Osteocyte (in vitro differentiated cells): ENCODE data around the gene PNPLA2. TPM values are rescaled to one million over a fixed set of nuclear protein-coding genes. Genes with fewer than 3 reads are reported as not detected.
A peak's percentile ranks its signal among the peaks of the same experiment; 100 is the strongest.

Source experiments
- DNase-seq: peaks from one replicate; pipeline ENCODE4 v3.0.0; 2021; ENCODE audit warnings: mixed read lengths; ENCODE audit not compliant: unreplicated experiment; ENCODE audit errors: extremely low spot score
- H3K27ac Mint-ChIP-seq: one replicate; pipeline ENCODE4 v1.8.0; 2021; ENCODE audit warnings: mild to moderate bottlenecking, mixed read lengths; ENCODE audit not compliant: unreplicated experiment
- H3K27me3 Mint-ChIP-seq: one replicate; pipeline ENCODE4 v1.8.0; 2021; ENCODE audit warnings: mixed read lengths; ENCODE audit not compliant: unreplicated experiment
- H3K36me3 Mint-ChIP-seq: one replicate; pipeline ENCODE4 v1.8.0; 2021; ENCODE audit warnings: mixed read lengths; ENCODE audit not compliant: unreplicated experiment
- H3K4me1 Mint-ChIP-seq: one replicate; pipeline ENCODE4 v1.8.0; 2021; ENCODE audit warnings: mixed read lengths; ENCODE audit not compliant: unreplicated experiment
- H3K4me3 Mint-ChIP-seq: one replicate; pipeline ENCODE4 v1.8.0; 2021; ENCODE audit warnings: mild to moderate bottlenecking, moderate library complexity, mixed read lengths; ENCODE audit not compliant: unreplicated experiment
- H3K9me3 Mint-ChIP-seq: one replicate; pipeline ENCODE4 v1.8.0; 2021; ENCODE audit warnings: mixed read lengths; ENCODE audit not compliant: unreplicated experiment
- CTCF ChIP-seq: fragments of 200-600 bp; sonication (generic); IDR thresholded peaks from 2 replicates; pipeline ENCODE4 v1.5.0; 2021; ENCODE audit warnings: antibody characterized with exemption, mild to moderate bottlenecking, moderate library complexity
- total RNA-seq: library from RNA; stranded (reverse); gene quantifications from 2 replicates; pipeline ENCODE4 v1.2.1, GENCODE V29; 2021

PNPLA2 gene
- total RNA-seq, 1 donor from 2014 or later: 96.4 TPM

GRCh38 chr11:831961-832528 is 13.3 kb downstream of the PNPLA2 start:
- TF ChIP-seq CTCF: no peak
- DNase-seq: no peak
- Mint-ChIP-seq H3K27me3 (no peaks in the 10 kb centered on the region), H3K27ac (peak overlapping the region; percentile 57), H3K4me1 (peaks cover 63% of the 10 kb centered on the region), H3K36me3 (no peaks in the 10 kb centered on the region), H3K9me3 (no peaks in the 10 kb centered on the region), H3K4me3 (peak overlapping the region; percentile 62)

GRCh38 chr11:832529-833113 is 13.9 kb downstream of the PNPLA2 start, which contains the start of gene CD151:
Gene CD151 (plus strand): TSS chr11:832952. CDS start chr11:836070, 3,118 bp downstream.
- H3K27ac Mint-ChIP-seq: peak within 1 kb of the TSS; percentile 90
- TF ChIP-seq CTCF: no peak
- no peaks in the 10 kb centered on the region for H3K27me3 Mint-ChIP-seq
- peaks cover 61% of the 10 kb centered on the region for H3K4me1 Mint-ChIP-seq
- H3K36me3 Mint-ChIP-seq: no peaks in the 10 kb centered on the region
- peak within 1 kb of the TSS; percentile 78 for H3K4me3 Mint-ChIP-seq
- no peaks in the 10 kb centered on the region for H3K9me3 Mint-ChIP-seq
- DNase-seq: no peak

GRCh38 chr11:833114-833791 is 14.5 kb downstream of the PNPLA2 start:
- Mint-ChIP-seq H3K4me3 (peak overlapping the region; percentile 78), H3K36me3 (no peaks in the 10 kb centered on the region), H3K27ac (peak overlapping the region; percentile 90), H3K4me1 (peaks cover 57% of the 10 kb centered on the region), H3K27me3 (no peaks in the 10 kb centered on the region), H3K9me3 (no peaks in the 10 kb centered on the region)
- no peak for TF ChIP-seq CTCF
- no peak for DNase-seq

- Mint-ChIP-seq H3K27ac (peak overlapping the region; percentile 90), H3K9me3 (no peaks in the 10 kb centered on the region), H3K36me3 (no peaks in the 10 kb centered on the region), H3K4me1 (peaks cover 54% of the 10 kb centered on the region), H3K27me3 (no peaks in the 10 kb centered on the region), H3K4me3 (peak overlapping the region; percentile 78)
- no peak for DNase-seq
- TF ChIP-seq CTCF: no peak
Observed at GRCh38 chr11:833849-834311, 15.2 kb downstream of the PNPLA2 start.
